Dendritic cell treated with granulocyte-macrophage colony-stimulating factor and Interleukin-4, amounts not matched to agents 40 ng/mL and 50 ng/mL, for 4 days (primary cell): ENCODE results near the gene DDN.
A peak's percentile ranks its signal among the peaks of the same experiment; 100 is the strongest.

Experiments used
- H3K27ac Mint-ChIP-seq: one replicate; pipeline ENCODE4 v1.8.0; 2022; ENCODE audit warnings: mild to moderate bottlenecking, mixed read lengths
- H3K27me3 Mint-ChIP-seq: one replicate; pipeline ENCODE4 v1.8.0; 2022; ENCODE audit warnings: mild to moderate bottlenecking, mixed read lengths
- H3K36me3 Mint-ChIP-seq: one replicate; pipeline ENCODE4 v1.8.0; 2022; ENCODE audit warnings: low read depth, mixed read lengths
- H3K4me1 Mint-ChIP-seq: one replicate; pipeline ENCODE4 v1.8.0; 2022; ENCODE audit warnings: low read depth, mixed read lengths
- H3K4me3 Mint-ChIP-seq: one replicate; pipeline ENCODE4 v1.8.0; 2022; ENCODE audit warnings: mild to moderate bottlenecking, moderate library complexity, mixed read lengths
- H3K9me3 Mint-ChIP-seq: one replicate; pipeline ENCODE4 v1.8.0; 2022; ENCODE audit warnings: mixed read lengths
- intact Hi-C: fragments of 100-400 bp; cut with micrococcal nuclease; formaldehyde crosslinking; loops from one replicate; pipeline ENCODE4 v1.15.0; 2022

DDN gene

GRCh38 chr12:49013428-49013827 is 14.3 kb upstream of the DDN start:
- intact Hi-C loops, result no loop called here
- Mint-ChIP-seq H3K27me3 (no peaks in the 10 kb centered on the region), H3K36me3 (peaks cover 71% of the 10 kb centered on the region), H3K4me3 (no peak overlapping the region), H3K9me3 (no peaks in the 10 kb centered on the region), H3K4me1 (peaks cover 22% of the 10 kb centered on the region), H3K27ac (no peak overlapping the region)

GRCh38 chr12:49012739-49013138 is 13.6 kb upstream of the DDN start:
- Mint-ChIP-seq H3K36me3 (peaks cover 78% of the 10 kb centered on the region), H3K9me3 (no peaks in the 10 kb centered on the region), H3K4me3 (no peak overlapping the region), H3K27me3 (no peaks in the 10 kb centered on the region), H3K27ac (no peak overlapping the region), H3K4me1 (peaks cover 22% of the 10 kb centered on the region)
- intact Hi-C loops, result no loop called here

GRCh38 chr12:49010092-49010668 is 11.0 kb upstream of the DDN start:
- peaks cover 1% of the 10 kb centered on the region for H3K4me1 Mint-ChIP-seq
- H3K27ac Mint-ChIP-seq, result no peak overlapping the region
- H3K27me3 Mint-ChIP-seq, result no peaks in the 10 kb centered on the region
- H3K4me3 Mint-ChIP-seq, result no peak overlapping the region
- no peaks in the 10 kb centered on the region for H3K9me3 Mint-ChIP-seq
- peaks cover 68% of the 10 kb centered on the region for H3K36me3 Mint-ChIP-seq
- intact Hi-C loops, result no loop called here

GRCh38 chr12:49008943-49009342 is 9.8 kb upstream of the DDN start:
- intact Hi-C loops, result no loop called here
- Mint-ChIP-seq H3K36me3 (peaks cover 80% of the 10 kb centered on the region), H3K4me1 (peaks cover 8% of the 10 kb centered on the region), H3K27me3 (no peaks in the 10 kb centered on the region), H3K27ac (no peak overlapping the region), H3K9me3 (no peaks in the 10 kb centered on the region), H3K4me3 (no peak overlapping the region)

GRCh38 chr12:49000346-49000745 is 1.2 kb upstream of the DDN start:
- Mint-ChIP-seq H3K9me3 (no peaks in the 10 kb centered on the region), H3K27me3 (peaks cover 66% of the 10 kb centered on the region), H3K27ac (no peak overlapping the region), H3K4me3 (no peak overlapping the region), H3K36me3 (peaks cover 53% of the 10 kb centered on the region), H3K4me1 (peaks cover 56% of the 10 kb centered on the region)
- intact Hi-C loops, result no loop called here

GRCh38 chr12:48998497-48999353 is 450 bp downstream of the DDN start:
- intact Hi-C loops, result no loop called here
- Mint-ChIP-seq H3K4me1 (peaks cover 54% of the 10 kb centered on the region), H3K36me3 (peaks cover 37% of the 10 kb centered on the region), H3K4me3 (peak overlapping the region; percentile 66), H3K27ac (no peak overlapping the region), H3K9me3 (no peaks in the 10 kb centered on the region), H3K27me3 (peaks cover 82% of the 10 kb centered on the region)

GRCh38 chr12:48997719-48998496 is 1.3 kb downstream of the DDN start:
- intact Hi-C loops, result no loop called here
- Mint-ChIP-seq H3K27me3 (peaks cover 90% of the 10 kb centered on the region), H3K27ac (no peak overlapping the region), H3K4me3 (peak overlapping the region; percentile 66), H3K4me1 (peaks cover 54% of the 10 kb centered on the region), H3K9me3 (no peaks in the 10 kb centered on the region), H3K36me3 (peaks cover 29% of the 10 kb centered on the region)

GRCh38 chr12:48996794-48997718 is 2.1 kb downstream of the DDN start:
- H3K4me3 Mint-ChIP-seq, result peak overlapping the region; percentile 51
- peaks cover 89% of the 10 kb centered on the region for H3K27me3 Mint-ChIP-seq
- H3K27ac Mint-ChIP-seq, result no peak overlapping the region
- intact Hi-C loops, result loop anchor here (1.0 kb wide), 2 partner anchors 21 to 46 kb away; partner anchors contain the start of gene PRKAG1
- H3K36me3 Mint-ChIP-seq, result peaks cover 20% of the 10 kb centered on the region
- H3K9me3 Mint-ChIP-seq, result no peaks in the 10 kb centered on the region
- H3K4me1 Mint-ChIP-seq, result peaks cover 54% of the 10 kb centered on the region

- H3K36me3 Mint-ChIP-seq, result peaks cover 2% of the 10 kb centered on the region
- intact Hi-C loops, result no loop called here
- peaks cover 45% of the 10 kb centered on the region for H3K4me1 Mint-ChIP-seq
- H3K27me3 Mint-ChIP-seq, result peaks cover 87% of the 10 kb centered on the region
- H3K27ac Mint-ChIP-seq, result no peak overlapping the region
- H3K4me3 Mint-ChIP-seq, result peak overlapping the region; percentile 72
- no peaks in the 10 kb centered on the region for H3K9me3 Mint-ChIP-seq
Observed at GRCh38 chr12:48995086-48995879, 3.9 kb downstream of the DDN start.

- no peak overlapping the region for H3K4me3 Mint-ChIP-seq
Observed at GRCh38 chr12:48994224-48995085, 4.7 kb downstream of the DDN start.

GRCh38 chr12:48993787-48994186 is 5.4 kb downstream of the DDN start:
- H3K9me3 Mint-ChIP-seq, result no peaks in the 10 kb centered on the region
- H3K36me3 Mint-ChIP-seq, result no peaks in the 10 kb centered on the region
- H3K4me3 Mint-ChIP-seq, result no peak overlapping the region
- H3K27me3 Mint-ChIP-seq, result peaks cover 87% of the 10 kb centered on the region
- H3K4me1 Mint-ChIP-seq, result peaks cover 30% of the 10 kb centered on the region
- no peak overlapping the region for H3K27ac Mint-ChIP-seq
- intact Hi-C loops, result no loop called here

More at GRCh38 chr12:48994224-48995085, 4.7 kb downstream of the DDN start:
- H3K4me1 Mint-ChIP-seq, result peaks cover 37% of the 10 kb centered on the region
- H3K36me3 Mint-ChIP-seq, result no peaks in the 10 kb centered on the region
- H3K9me3 Mint-ChIP-seq, result no peaks in the 10 kb centered on the region
- intact Hi-C loops, result no loop called here
- H3K27me3 Mint-ChIP-seq, result peaks cover 86% of the 10 kb centered on the region
- no peak overlapping the region for H3K27ac Mint-ChIP-seq
